A549 (cell line): ENCODE measurements around the gene PCDH20. TPM values are rescaled to one million over a fixed set of nuclear protein-coding genes. Genes with fewer than 3 reads are reported as not detected.

Experiments used
- ATAC-seq, 2 experiments: fragments of 200-7000 bp in 1 of 2; fragments of >200 bp in 1 of 2; cut with Nextera tagmentation in 1 of 2; cut with Tn5 transposase in 1 of 2; 3 replicates each; pipeline versions ENCODE4 v1.8.0 to v1.9.1; 2018 to 2020; ENCODE audit warnings: mild to moderate bottlenecking in 1 of 2, moderate library complexity in 1 of 2
- CTCF ChIA-PET: fragments of 300-600 bp; sonication (Branson Sonifier 250); formaldehyde crosslinking; extraction: SDS; loops from one replicate; lab custom pipeline; 2021; ENCODE audit warnings: antibody characterized with exemption, inconsistent platforms; lab: Yijun Ruan, JAX
- POLR2A ChIA-PET: fragments of 350-600 bp; formaldehyde crosslinking; extraction: SDS; loops from one replicate; lab custom pipeline; 2021; ENCODE audit warnings: antibody characterized with exemption, inconsistent platforms; lab: Yijun Ruan, JAX
- DNase-seq, 2 experiments: peaks; one replicate each; pipeline versions ENCODE4 v3.0.0 to v3.0.0-alpha.2; 2011 to 2016; ENCODE audit warnings: low read depth in 1 of 2, low spot score in 1 of 2
- FAIRE-seq: peaks from 2 replicates; lab custom pipeline; 2011; peaks lifted over from hg19 to GRCh38; lab: Jason Lieb, UNC
- H3K27ac ChIP-seq, 2 experiments: fragments of >200 bp; sonication (Bioruptor Twin); formaldehyde crosslinking; 3 replicates each; pipeline ENCODE4 v1.5.1; 2016 to 2017
- H3K4me1 ChIP-seq: fragments of >200 bp; sonication (Bioruptor Twin); formaldehyde crosslinking; 3 replicates; pipeline ENCODE4 v1.6.1; 2016
- H3K4me2 ChIP-seq: fragments of >200 bp; sonication (Bioruptor Twin); formaldehyde crosslinking; 3 replicates; pipeline ENCODE4 v1.6.1; 2016
- H3K4me3 ChIP-seq: fragments of >200 bp; sonication (Bioruptor Twin); formaldehyde crosslinking; 3 replicates; pipeline ENCODE4 v1.5.1; 2016
- H3K9me3 ChIP-seq: fragments of >200 bp; sonication (Bioruptor Twin); formaldehyde crosslinking; 3 replicates; pipeline ENCODE4 v1.6.1; 2016
- CBX2 ChIP-seq: fragments of 200-600 bp; sonication (generic); IDR thresholded peaks from 2 replicates; pipeline ENCODE4 v1.6.1; 2016; ENCODE audit warnings: low read depth, mild to moderate bottlenecking, borderline replicate concordance
- CBX8 ChIP-seq: fragments of 200-600 bp; sonication (generic); IDR thresholded peaks from 2 replicates; pipeline ENCODE4 v1.6.1; 2016
- CEBPB ChIP-seq, 2 experiments: fragments of >200 bp in 1 of 2; sonication (Bioruptor Twin) in 1 of 2; formaldehyde crosslinking in 1 of 2; IDR thresholded peaks; 2 replicates each; pipeline ENCODE4 v1.6.1; 2012 to 2016
- ESRRA ChIP-seq: fragments of 150-350 bp; IDR thresholded peaks from 2 replicates; pipeline ENCODE4 v1.6.1; 2014; ENCODE audit warnings: mild to moderate bottlenecking, low read length, borderline replicate concordance
- GATA3 ChIP-seq: IDR thresholded peaks from 2 replicates; pipeline ENCODE4 v1.6.1; 2012; ENCODE audit warnings: borderline replicate concordance
- HEYL ChIP-seq: fragments of 250-450 bp; sonication (Bioruptor Pico); IDR thresholded peaks from 2 replicates; pipeline ENCODE4 v1.8.0; 2021; ENCODE audit warnings: mild to moderate bottlenecking, moderate library complexity
- HOXB13 ChIP-seq: fragments of 250-450 bp; sonication (Bioruptor Pico); IDR thresholded peaks from 2 replicates; pipeline ENCODE4 v1.5.0; 2020; ENCODE audit warnings: low read depth, mild to moderate bottlenecking, moderate library complexity
- KDM1A ChIP-seq: fragments of 200-600 bp; sonication (generic); IDR thresholded peaks from 2 replicates; pipeline ENCODE4 v1.6.1; 2016; ENCODE audit warnings: low read depth, mild to moderate bottlenecking
- NR3C1 ChIP-seq: fragments of >200 bp; sonication (Bioruptor Twin); formaldehyde crosslinking; IDR thresholded peaks from 3 replicates; pipeline ENCODE4 v1.6.1; 2017
- PHF8 ChIP-seq: fragments of 200-600 bp; sonication (generic); IDR thresholded peaks from 2 replicates; pipeline ENCODE4 v1.6.1; 2016; ENCODE audit warnings: low read depth, mild to moderate bottlenecking, antibody characterized with exemption, moderate library complexity, borderline replicate concordance
- REST ChIP-seq: fragments of 200-600 bp; sonication (generic); IDR thresholded peaks from 2 replicates; pipeline ENCODE4 v1.6.1; 2016; ENCODE audit warnings: antibody characterized with exemption, mild to moderate bottlenecking, moderate library complexity
- SMC3 ChIP-seq: fragments of >200 bp; sonication (Bioruptor Twin); formaldehyde crosslinking; IDR thresholded peaks from 3 replicates; pipeline ENCODE4 v1.6.1; 2018; ENCODE audit warnings: inconsistent platforms
- TFCP2L1 ChIP-seq: fragments of 250-450 bp; sonication (Bioruptor Pico); IDR thresholded peaks from 2 replicates; pipeline ENCODE4 v1.5.0; 2021; ENCODE audit warnings: mild to moderate bottlenecking
- USF2 ChIP-seq: fragments of 450-650 bp; IDR thresholded peaks from 2 replicates; pipeline ENCODE4 v1.6.1; 2014; ENCODE audit warnings: antibody characterized with exemption
- ZFP36 ChIP-seq: fragments of 450-650 bp; IDR thresholded peaks from 2 replicates; pipeline ENCODE4 v1.6.1; 2014; ENCODE audit warnings: borderline replicate concordance; ENCODE audit not compliant: partially characterized antibody
- WGBS: methylation state at CpG from one replicate; pipeline ENCODE4 v1.1.6; 2017; ENCODE audit errors: missing lambda C conversion rate; 5-methylcytosine and 5-hydroxymethylcytosine counted together
- polyA plus RNA-seq, 4 experiments: library from polyadenylated mRNA; depleted of rRNA in 3 of 4; stranded (reverse); fragments of >200 nt; fragmentation: RNase III in 1 of 4; extraction: RNeasy Plus Mini Kit Qiagen cat#74134 plus additional on column Dnase treatment in 1 of 4; gene quantifications; 2 replicates in 3 of 4; 3 replicates in 1 of 4; pipeline ENCODE4 v1.2.3, GENCODE V29; 2011 to 2017
- TF ChIP-seq, protein P1 (sequence below): fragments of >200 bp; sonication (Bioruptor Twin); formaldehyde crosslinking; IDR thresholded peaks from 3 replicates; pipeline ENCODE4 v1.5.1; 2016
- TF ChIP-seq, protein P2 (sequence below): fragments of 250-450 bp; sonication (Bioruptor Pico); IDR thresholded peaks from 2 replicates; pipeline ENCODE4 v1.5.0; 2021; ENCODE audit warnings: mild to moderate bottlenecking, moderate library complexity, borderline replicate concordance
- TF ChIP-seq, protein P3 (sequence below): fragments of 250-450 bp; sonication (Bioruptor Pico); IDR thresholded peaks from 2 replicates; pipeline ENCODE4 v1.5.0; 2020; ENCODE audit warnings: low read depth, mild to moderate bottlenecking, moderate library complexity

The PCDH20 gene
- polyA plus RNA-seq, 2 of the 4 experiments (the other 2 are of a cell fraction): 0.04 TPM; not detected in 1

DNA sequence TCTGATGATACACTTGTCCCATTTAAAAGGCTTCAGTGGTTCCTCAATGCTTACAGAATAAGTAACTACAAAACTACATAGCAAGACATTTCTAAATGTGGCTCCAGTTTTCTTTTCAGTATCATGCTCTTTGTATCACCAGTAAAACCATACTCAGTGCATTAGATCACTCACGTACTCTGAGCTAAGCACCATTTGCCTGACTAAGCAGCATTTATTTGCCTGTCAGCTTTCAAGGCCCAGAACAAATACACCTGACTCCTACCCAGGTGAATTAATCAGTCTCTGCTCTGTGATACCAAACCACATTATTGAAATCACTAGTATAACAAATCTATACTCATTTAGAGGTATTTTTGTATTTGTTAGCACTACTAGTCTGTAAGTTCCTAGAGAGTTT, 47.4 kb upstream of the PCDH20 start:
- no peak for ATAC-seq

GRCh38 chr13:61453121-61453520, 37.5 kb upstream of the PCDH20 start:
- H3K4me2 ChIP-seq: no peak overlapping the region
- H3K4me3 ChIP-seq: no peak overlapping the region
- no peaks in the 10 kb centered on the region for H3K9me3 ChIP-seq
- FAIRE-seq (no peak), ATAC-seq (no peak), DNase-seq (no peak)
- no peak overlapping the region for H3K27ac ChIP-seq
- ChIA-PET POLR2A (no interaction called here), CTCF (no interaction called here)
- H3K4me1 ChIP-seq: no peaks in the 10 kb centered on the region
- WGBS: 0% methylated on average over 1 of the region's 1 CpG
- TF ChIP-seq ESRRA (no peak), CBX8 (no peak), ZFP36 (no peak), PHF8 (no peak), USF2 (no peak), CBX2 (no peak), NR3C1 (no peak)

More for the DNA sequence above, 47.4 kb upstream of the PCDH20 start:
- ChIA-PET POLR2A (interaction anchor here (0.5 kb wide), 1 partner anchor 761 kb away, joined by 3 read pairs; no protein-coding TSS in a partner anchor), CTCF (no interaction called here)
- Histone ChIP-seq H3K27ac (no peak overlapping the region), H3K4me2 (no peak overlapping the region), H3K4me1 (no peaks in the 10 kb centered on the region), H3K4me3 (no peak overlapping the region), H3K9me3 (no peaks in the 10 kb centered on the region)
- WGBS: 38% methylated on average over 1 of the region's 1 CpG
- TF ChIP-seq CBX8: no peak
- DNase-seq: no peak
- FAIRE-seq: no peak

- ATAC-seq (no peak), DNase-seq (no peak), FAIRE-seq (no peak)
- Histone ChIP-seq H3K4me1 (no peaks in the 10 kb centered on the region), H3K4me2 (no peak overlapping the region), H3K9me3 (no peaks in the 10 kb centered on the region), H3K4me3 (no peak overlapping the region), H3K27ac (no peak overlapping the region)
- ChIA-PET CTCF (no interaction called here), POLR2A (no interaction called here)
- WGBS: 13% methylated on average over 1 of the region's 1 CpG
- no peak for TF ChIP-seq HOXB13 (CRISPR knock-in tag)
- TF ChIP-seq TFCP2L1 (CRISPR knock-in tag): no peak
- TF ChIP-seq CBX2: no peak
- TF ChIP-seq KDM1A: no peak
- no peak for TF ChIP-seq GATA3
These were observed 16.4 kb upstream of the PCDH20 start for GRCh38 chr13:61432029-61432428.

GRCh38 chr13:61423915-61424314, 8.3 kb upstream of the PCDH20 start:
- ChIA-PET CTCF (no interaction called here), POLR2A (no interaction called here)
- Histone ChIP-seq H3K4me3 (no peak overlapping the region), H3K4me2 (no peak overlapping the region), H3K27ac (no peak overlapping the region), H3K9me3 (no peaks in the 10 kb centered on the region), H3K4me1 (no peaks in the 10 kb centered on the region)
- 17% methylated on average over 1 of the region's 1 CpG for WGBS
- TF ChIP-seq, protein P1, sequence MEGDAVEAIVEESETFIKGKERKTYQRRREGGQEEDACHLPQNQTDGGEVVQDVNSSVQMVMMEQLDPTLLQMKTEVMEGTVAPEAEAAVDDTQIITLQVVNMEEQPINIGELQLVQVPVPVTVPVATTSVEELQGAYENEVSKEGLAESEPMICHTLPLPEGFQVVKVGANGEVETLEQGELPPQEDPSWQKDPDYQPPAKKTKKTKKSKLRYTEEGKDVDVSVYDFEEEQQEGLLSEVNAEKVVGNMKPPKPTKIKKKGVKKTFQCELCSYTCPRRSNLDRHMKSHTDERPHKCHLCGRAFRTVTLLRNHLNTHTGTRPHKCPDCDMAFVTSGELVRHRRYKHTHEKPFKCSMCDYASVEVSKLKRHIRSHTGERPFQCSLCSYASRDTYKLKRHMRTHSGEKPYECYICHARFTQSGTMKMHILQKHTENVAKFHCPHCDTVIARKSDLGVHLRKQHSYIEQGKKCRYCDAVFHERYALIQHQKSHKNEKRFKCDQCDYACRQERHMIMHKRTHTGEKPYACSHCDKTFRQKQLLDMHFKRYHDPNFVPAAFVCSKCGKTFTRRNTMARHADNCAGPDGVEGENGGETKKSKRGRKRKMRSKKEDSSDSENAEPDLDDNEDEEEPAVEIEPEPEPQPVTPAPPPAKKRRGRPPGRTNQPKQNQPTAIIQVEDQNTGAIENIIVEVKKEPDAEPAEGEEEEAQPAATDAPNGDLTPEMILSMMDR: no peak
- TF ChIP-seq CEBPB (IDR thresholded peaks at IDR 0.05): no peak
- ATAC-seq (no peak), FAIRE-seq (no peak), DNase-seq (no peak)

DNA sequence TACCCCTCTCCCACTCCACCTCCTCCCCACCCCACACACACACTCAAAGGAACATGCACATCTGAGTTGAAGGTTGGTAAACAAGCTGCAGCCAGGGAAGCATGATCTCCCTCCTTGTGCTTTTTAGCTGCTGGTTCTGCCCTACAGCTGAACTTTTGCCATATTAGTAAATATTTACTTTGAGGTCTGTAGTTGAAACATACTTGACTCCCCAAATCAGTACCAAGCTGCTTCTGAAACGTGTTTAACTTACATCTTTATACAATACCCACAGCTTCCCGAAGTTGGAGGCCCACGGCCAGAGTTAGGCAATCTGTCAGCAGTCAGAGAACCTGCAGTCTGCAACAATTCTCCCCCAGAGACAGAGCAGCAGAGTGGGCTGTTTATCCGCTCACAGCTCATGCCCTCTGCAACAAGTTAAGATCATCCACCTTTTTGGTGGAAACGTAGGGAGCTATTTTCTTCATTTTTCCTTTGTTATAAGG, 1.5 kb upstream of the PCDH20 start:
- Histone ChIP-seq H3K4me1 (no peaks in the 10 kb centered on the region), H3K9me3 (no peaks in the 10 kb centered on the region), H3K4me2 (no peak overlapping the region), H3K4me3 (no peak overlapping the region), H3K27ac (no peak overlapping the region)
- ATAC-seq (no peak), DNase-seq (no peak), FAIRE-seq (no peak)
- POLR2A ChIA-PET: no interaction called here
- CTCF ChIA-PET: no interaction called here
- 20% methylated on average over 5 of the region's 5 CpGs for WGBS
- TF ChIP-seq SMC3: no peak
- no peak for TF ChIP-seq HEYL (CRISPR knock-in tag)
- TF ChIP-seq, protein P2, sequence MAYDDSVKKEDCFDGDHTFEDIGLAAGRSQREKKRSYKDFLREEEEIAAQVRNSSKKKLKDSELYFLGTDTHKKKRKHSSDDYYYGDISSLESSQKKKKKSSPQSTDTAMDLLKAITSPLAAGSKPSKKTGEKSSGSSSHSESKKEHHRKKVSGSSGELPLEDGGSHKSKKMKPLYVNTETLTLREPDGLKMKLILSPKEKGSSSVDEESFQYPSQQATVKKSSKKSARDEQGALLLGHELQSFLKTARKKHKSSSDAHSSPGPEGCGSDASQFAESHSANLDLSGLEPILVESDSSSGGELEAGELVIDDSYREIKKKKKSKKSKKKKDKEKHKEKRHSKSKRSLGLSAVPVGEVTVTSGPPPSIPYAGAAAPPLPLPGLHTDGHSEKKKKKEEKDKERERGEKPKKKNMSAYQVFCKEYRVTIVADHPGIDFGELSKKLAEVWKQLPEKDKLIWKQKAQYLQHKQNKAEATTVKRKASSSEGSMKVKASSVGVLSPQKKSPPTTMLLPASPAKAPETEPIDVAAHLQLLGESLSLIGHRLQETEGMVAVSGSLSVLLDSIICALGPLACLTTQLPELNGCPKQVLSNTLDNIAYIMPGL: no peak
- TF ChIP-seq REST: no peak
- TF ChIP-seq, protein P3, sequence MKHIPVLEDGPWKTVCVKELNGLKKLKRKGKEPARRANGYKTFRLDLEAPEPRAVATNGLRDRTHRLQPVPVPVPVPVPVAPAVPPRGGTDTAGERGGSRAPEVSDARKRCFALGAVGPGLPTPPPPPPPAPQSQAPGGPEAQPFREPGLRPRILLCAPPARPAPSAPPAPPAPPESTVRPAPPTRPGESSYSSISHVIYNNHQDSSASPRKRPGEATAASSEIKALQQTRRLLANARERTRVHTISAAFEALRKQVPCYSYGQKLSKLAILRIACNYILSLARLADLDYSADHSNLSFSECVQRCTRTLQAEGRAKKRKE (CRISPR knock-in tag): no peak
